ENCODE data around the gene IGFALS.
A peak's percentile ranks its signal among the peaks of the same experiment; 100 is the strongest.

The IGFALS gene

GRCh38 chr16:1779741-1780676 lies 13.5 kb downstream of the IGFALS start:
- TF ChIP-seq POLR2A (IDR thresholded peaks at IDR 0.05; ENCODE audit: low read depth, low read length): no peak
- DNase-seq (ENCODE audit: insufficient read length, low spot score) (no peak), FAIRE-seq (no peak)

- FAIRE-seq (no peak), DNase-seq (ENCODE audit: insufficient read length, low spot score) (no peak)
- peak; percentile 2; the same call in 1 of the 2 replicates for TF ChIP-seq POLR2A (IDR thresholded peaks at IDR 0.05; ENCODE audit: low read depth, low read length)
Observed at GRCh38 chr16:1779234-1779701, 14.2 kb downstream of the IGFALS start.

GRCh38 chr16:1778200-1779179 lies 15.0 kb downstream of the IGFALS start:
- DNase-seq (ENCODE audit: insufficient read length, low spot score) (no peak), FAIRE-seq (no peak)
- peak; percentile 23; the same call in 1 of the 2 replicates for TF ChIP-seq POLR2A (IDR thresholded peaks at IDR 0.05; ENCODE audit: low read depth, low read length)

GRCh38 chr16:1777375-1778199 lies 15.9 kb downstream of the IGFALS start:
- DNase-seq (ENCODE audit: insufficient read length, low spot score): no peak
- no peak for TF ChIP-seq POLR2A (IDR thresholded peaks at IDR 0.05; ENCODE audit: low read depth, low read length)
- FAIRE-seq: no peak

- FAIRE-seq: no peak
- no peak for TF ChIP-seq POLR2A (IDR thresholded peaks at IDR 0.05; ENCODE audit: low read depth, low read length)
- DNase-seq (ENCODE audit: insufficient read length, low spot score): no peak
Observed at GRCh38 chr16:1776991-1777374, 16.5 kb downstream of the IGFALS start.

- DNase-seq (ENCODE audit: insufficient read length, low spot score): no peak
- no peak for TF ChIP-seq POLR2A (IDR thresholded peaks at IDR 0.05; ENCODE audit: low read depth, low read length)
- no peak for FAIRE-seq
Observed at GRCh38 chr16:1776672-1776955, 16.9 kb downstream of the IGFALS start.

- no peak for TF ChIP-seq POLR2A (IDR thresholded peaks at IDR 0.05; ENCODE audit: low read depth, low read length)
- DNase-seq (ENCODE audit: insufficient read length, low spot score) (no peak), FAIRE-seq (no peak)
Observed at GRCh38 chr16:1775846-1776671, 17.4 kb downstream of the IGFALS start.

GRCh38 chr16:1775006-1775845 lies 18.3 kb downstream of the IGFALS start:
- no peak for TF ChIP-seq POLR2A (IDR thresholded peaks at IDR 0.05; ENCODE audit: low read depth, low read length)
- no peak for FAIRE-seq
- no peak for DNase-seq (ENCODE audit: insufficient read length, low spot score)

GRCh38 chr16:1774448-1774780 lies 19.1 kb downstream of the IGFALS start:
- TF ChIP-seq POLR2A (IDR thresholded peaks at IDR 0.05; ENCODE audit: low read depth, low read length): no peak
- no peak for FAIRE-seq
- no peak for DNase-seq (ENCODE audit: insufficient read length, low spot score)

GRCh38 chr16:1773703-1774447 lies 19.6 kb downstream of the IGFALS start:
- no peak for DNase-seq (ENCODE audit: insufficient read length, low spot score)
- no peak for FAIRE-seq
- TF ChIP-seq POLR2A (IDR thresholded peaks at IDR 0.05; ENCODE audit: low read depth, low read length): no peak

All from H54 (cell line).